Subcutaneous abdominal adipose tissue (tissue), 5 donors: ENCODE results near the gene MILR1.
"Not testable (repeated sequence)": the region's sequence is repeated elsewhere in the genome, so short reads cannot be mapped to it uniquely, and the experiment has no call there.

Source experiments
- H3K27ac ChIP-seq: one replicate; pipeline ENCODE4 v1.7.0; 2013; ENCODE audit warnings: low read depth, mild to moderate bottlenecking, inconsistent platforms, low read length, moderate library complexity
- H3K27me3 ChIP-seq, 5 donors: one replicate each; pipeline ENCODE4 v1.7.0; 2013; ENCODE audit warnings: low read length in 5 of 5, inconsistent platforms in 1 of 5; ENCODE audit not compliant: control insufficient read depth in 5 of 5, insufficient read depth in 4 of 5
- H3K36me3 ChIP-seq, 5 donors: one replicate each; pipeline ENCODE4 v1.7.0; 2013; ENCODE audit warnings: low read length in 5 of 5; ENCODE audit not compliant: control insufficient read depth in 5 of 5, insufficient read depth in 5 of 5
- H3K4me1 ChIP-seq, 5 donors: one replicate each; pipeline ENCODE4 v1.7.0; 2013; ENCODE audit warnings: low read length in 5 of 5, mild to moderate bottlenecking in 3 of 5, moderate library complexity in 1 of 5; ENCODE audit not compliant: control insufficient read depth in 5 of 5, insufficient read depth in 5 of 5
- H3K4me3 ChIP-seq, 5 donors: one replicate each; pipeline ENCODE4 v1.7.0; 2013; ENCODE audit warnings: low read length in 5 of 5, low read depth in 1 of 5
- H3K9ac ChIP-seq, 5 donors: one replicate each; pipeline ENCODE4 v1.7.0; 2013; ENCODE audit warnings: low read length in 5 of 5, mild to moderate bottlenecking in 4 of 5, moderate library complexity in 3 of 5
- H3K9me3 ChIP-seq, 5 donors: one replicate each; pipeline ENCODE4 v1.7.0; 2013; ENCODE audit warnings: low read length in 5 of 5; ENCODE audit not compliant: control insufficient read depth in 5 of 5
- donor health status: healthy.
- donor health status: healthy.
- donor health status: healthy.
- donor health status: healthy.
- donor health status: healthy.

Gene MILR1

DNA sequence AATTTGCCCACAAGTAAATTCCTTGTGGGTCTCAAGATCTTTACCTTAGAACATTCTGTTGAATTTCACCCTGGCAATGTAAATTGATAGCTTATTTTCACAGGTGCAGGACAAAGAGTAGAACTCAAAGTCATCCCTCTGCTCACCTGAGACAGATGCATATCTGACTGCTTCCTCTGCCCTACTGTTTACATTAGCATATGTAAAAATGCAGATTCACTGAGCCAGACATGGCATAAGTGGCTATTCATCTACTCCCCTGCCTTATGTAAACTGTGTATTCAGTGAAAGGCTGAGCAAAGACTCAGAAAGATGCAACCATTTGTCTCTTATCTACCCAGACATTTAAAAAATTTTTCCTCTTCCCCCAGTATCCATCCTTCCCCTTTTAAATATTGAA is 22.3 kb upstream of the MILR1 start:
- no peaks in the 10 kb centered on the region for H3K9me3 ChIP-seq
- H3K4me1 ChIP-seq = no peaks in the 10 kb centered on the region
- H3K4me3 ChIP-seq = no peak overlapping the region
- H3K27ac ChIP-seq = no peak overlapping the region
- H3K9ac ChIP-seq = no peak overlapping the region
- no peaks in the 10 kb centered on the region for H3K36me3 ChIP-seq
- no peaks in the 10 kb centered on the region for H3K27me3 ChIP-seq

- Histone ChIP-seq H3K27me3 (no peaks in the 10 kb centered on the region), H3K4me3 (no peak overlapping the region), H3K4me1 (no peaks in the 10 kb centered on the region), H3K9ac (no peak overlapping the region), H3K27ac (no peak overlapping the region), H3K9me3 (no peaks in the 10 kb centered on the region), H3K36me3 (no peaks in the 10 kb centered on the region)
These were observed 20.5 kb upstream of the MILR1 start for GRCh38 chr17:64428406-64428805.

DNA sequence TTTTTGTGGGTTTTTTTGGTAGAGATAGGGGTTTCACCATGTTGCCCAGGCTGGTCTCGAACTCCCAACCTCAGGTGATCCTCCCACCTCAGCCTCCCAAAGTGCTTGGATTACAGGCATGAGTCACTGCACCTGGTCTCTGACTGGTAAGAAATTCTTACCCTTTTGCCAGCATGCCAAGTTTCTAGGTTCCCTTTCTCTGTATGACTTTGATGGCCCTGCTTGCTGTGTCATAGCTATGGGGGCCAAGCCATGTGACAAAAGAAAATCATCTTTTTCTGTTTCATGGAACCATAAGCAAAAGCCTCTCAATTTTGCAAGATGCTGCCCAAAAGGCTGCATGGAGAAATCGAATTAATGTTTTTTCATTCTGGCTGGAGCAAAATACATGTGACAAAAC is 18.9 kb upstream of the MILR1 start:
- not testable (repeated sequence) for H3K9ac ChIP-seq, H3K4me1 ChIP-seq, H3K4me3 ChIP-seq, H3K9me3 ChIP-seq, H3K27me3 ChIP-seq, H3K27ac ChIP-seq, H3K36me3 ChIP-seq

GRCh38 chr17:64431534-64431933 is 17.4 kb upstream of the MILR1 start:
- Histone ChIP-seq H3K27ac (no peak overlapping the region), H3K4me1 (no peaks in the 10 kb centered on the region), H3K27me3 (no peaks in the 10 kb centered on the region), H3K4me3 (no peak overlapping the region), H3K9me3 (no peaks in the 10 kb centered on the region), H3K36me3 (no peaks in the 10 kb centered on the region), H3K9ac (no peak overlapping the region)

- Histone ChIP-seq H3K4me3 (peak overlapping the region in 2 of 5 donors; percentile 24 to 37), H3K9me3 (peaks cover 7 to 14% (median 11%) of the 10 kb centered on the region in 5 donors), H3K9ac (no peak overlapping the region), H3K36me3 (no peaks in the 10 kb centered on the region), H3K27ac (no peak overlapping the region), H3K4me1 (peaks cover 0 to 4% (median under 1%) of the 10 kb centered on the region in 5 donors), H3K27me3 (no peaks in the 10 kb centered on the region)
These were observed 10.9 kb upstream of the MILR1 start for GRCh38 chr17:64437944-64438525.

- H3K4me3 ChIP-seq, H3K36me3 ChIP-seq, H3K27me3 ChIP-seq, H3K27ac ChIP-seq, H3K4me1 ChIP-seq, H3K9ac ChIP-seq: not testable (repeated sequence)
- H3K9me3 ChIP-seq = peaks cover 7 to 14% (median 11%) of the 10 kb centered on the region in 5 donors
These were observed 9.4 kb upstream of the MILR1 start for GRCh38 chr17:64439521-64439920.

- H3K36me3 ChIP-seq = no peaks in the 10 kb centered on the region
- no peak overlapping the region for H3K9ac ChIP-seq
- peaks cover 7 to 14% (median 11%) of the 10 kb centered on the region in 5 donors for H3K9me3 ChIP-seq
- peaks cover 0 to 7% (median 3%) of the 10 kb centered on the region in 5 donors for H3K4me1 ChIP-seq
- H3K27ac ChIP-seq = no peak overlapping the region
- H3K4me3 ChIP-seq = no peak overlapping the region
- H3K27me3 ChIP-seq = no peaks in the 10 kb centered on the region
These were observed 9.0 kb upstream of the MILR1 start for GRCh38 chr17:64439956-64440355.

GRCh38 chr17:64441772-64442540 is 7.0 kb upstream of the MILR1 start:
- Histone ChIP-seq H3K4me1 (peaks cover 0 to 7% (median 3%) of the 10 kb centered on the region in 5 donors), H3K27me3 (no peaks in the 10 kb centered on the region), H3K9ac (no peak overlapping the region), H3K9me3 (peaks cover 7 to 14% (median 11%) of the 10 kb centered on the region in 5 donors), H3K4me3 (no peak overlapping the region), H3K27ac (peak overlapping the region; percentile 57), H3K36me3 (no peaks in the 10 kb centered on the region)

- no peak overlapping the region for H3K9ac ChIP-seq
- no peaks in the 10 kb centered on the region for H3K36me3 ChIP-seq
- peaks cover 0 to 7% (median 3%) of the 10 kb centered on the region in 5 donors for H3K4me1 ChIP-seq
- H3K4me3 ChIP-seq = no peak overlapping the region
- H3K9me3 ChIP-seq = peaks cover 5 to 9% (median 8%) of the 10 kb centered on the region in 5 donors
- H3K27me3 ChIP-seq = no peaks in the 10 kb centered on the region
- H3K27ac ChIP-seq = peak overlapping the region; percentile 57
These were observed 6.4 kb upstream of the MILR1 start for GRCh38 chr17:64442541-64442971.

GRCh38 chr17:64443086-64443760 is 5.7 kb upstream of the MILR1 start:
- Histone ChIP-seq H3K9me3 (peaks cover 0 to 2% (median 1%) of the 10 kb centered on the region in 5 donors), H3K27ac (peak overlapping the region; percentile 57), H3K27me3 (no peaks in the 10 kb centered on the region), H3K4me1 (peaks cover 0 to 10% (median 3%) of the 10 kb centered on the region in 5 donors), H3K9ac (no peak overlapping the region), H3K36me3 (no peaks in the 10 kb centered on the region), H3K4me3 (no peak overlapping the region)
